ENCODE results near the gene NLRP9.

- TF ChIP-seq CTCF (IDR thresholded peaks at IDR 0.05 in 2 of 3, conservative IDR thresholded peaks at IDR 0.05 in 1 of 3; ENCODE audit: borderline replicate concordance in 1 of 3, insufficient read depth in 1 of 3, low read depth in 2 of 3, low read length in 2 of 3) = no peak
- no peak for TF ChIP-seq REST (IDR thresholded peaks at IDR 0.05; ENCODE audit: low read depth)
- no peak for TF ChIP-seq SP1 (IDR thresholded peaks at IDR 0.05; ENCODE audit: low read depth)
- TF ChIP-seq ZBTB33 (IDR thresholded peaks at IDR 0.05; ENCODE audit: extremely low read depth, insufficient replicate concordance, low read length) = no peak
- no peak for TF ChIP-seq EZH2phosphoT487 (IDR thresholded peaks at IDR 0.05; ENCODE audit: borderline replicate concordance)
- no peak for TF ChIP-seq POLR2A (IDR thresholded peaks at IDR 0.05; ENCODE audit: borderline replicate concordance, extremely low read depth, insufficient read depth, insufficient read length)
- no peak for TF ChIP-seq ATF3 (IDR thresholded peaks at IDR 0.05)
- no peak for TF ChIP-seq ZNF274 (IDR thresholded peaks at IDR 0.05; ENCODE audit: low read depth, low read length)
- no peak for TF ChIP-seq YY1 (IDR thresholded peaks at IDR 0.05; ENCODE audit: extremely low read depth, insufficient replicate concordance, low read depth, low read length)
These were observed 41.1 kb downstream of the NLRP9 start for GRCh38 chr19:55697069-55697440.
